ENCODE results near the gene GRIFIN. TPM values are rescaled to one million over a fixed set of nuclear protein-coding genes. Genes with fewer than 3 reads are reported as not detected.

Gene GRIFIN
- total RNA-seq, 1 donor from 2014 or later, result not detected

GRCh38 chr7:2432910-2433712, 43.1 kb downstream of the GRIFIN start:
- no peak for DNase-seq

GRCh38 chr7:2431260-2431867, 44.8 kb downstream of the GRIFIN start:
- no peak for DNase-seq

DNA sequence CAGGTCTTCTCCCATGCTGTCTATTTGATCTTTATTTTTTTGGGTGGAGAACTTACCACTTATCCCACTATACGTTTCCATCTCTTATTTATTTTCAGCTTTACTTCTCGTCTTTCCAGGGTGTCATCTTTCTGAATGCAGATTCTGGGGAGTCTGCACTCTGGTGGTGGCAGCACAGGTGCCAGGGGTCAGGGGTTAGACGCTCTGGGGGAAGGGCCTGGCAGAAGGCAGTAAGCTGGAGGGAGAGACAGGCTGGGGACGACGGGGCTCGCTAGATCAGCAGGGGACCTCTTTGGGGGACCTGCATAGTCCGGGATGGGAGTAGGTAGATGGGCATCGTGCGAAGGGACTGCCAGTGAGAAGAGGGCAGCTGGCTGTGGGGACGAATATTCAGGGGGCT, 50.4 kb downstream of the GRIFIN start:
- no peak for DNase-seq

Other genes starting within 250 kb of the GRIFIN start
- gene MAD1L1, start 243.5 kb downstream of the GRIFIN start, total RNA-seq, result 58.0 TPM
- 16.6 TPM for gene MRM2, start 234.2 kb downstream of the GRIFIN start, total RNA-seq
- 9.7 TPM for gene NUDT1, start 234.2 kb downstream of the GRIFIN start, total RNA-seq
- 22.4 TPM for gene SNX8, start 162.0 kb downstream of the GRIFIN start, total RNA-seq
- 148 TPM for gene EIF3B, start 121.6 kb downstream of the GRIFIN start, total RNA-seq
- gene CHST12, start 72.8 kb downstream of the GRIFIN start, total RNA-seq, result 7.4 TPM
- 26.0 TPM for gene LFNG, start 43.4 kb upstream of the GRIFIN start, total RNA-seq
- 28.1 TPM for gene BRAT1, start 79.1 kb upstream of the GRIFIN start, total RNA-seq
- gene IQCE, start 82.6 kb upstream of the GRIFIN start, total RNA-seq, result 6.4 TPM
- gene TTYH3, start 155.6 kb upstream of the GRIFIN start, total RNA-seq, result 43.5 TPM
- 0.31 TPM for gene AMZ1, start 211.8 kb upstream of the GRIFIN start, total RNA-seq

All from tongue (tissue), 2 donors.